Left forelimb (tissue), 1 donor: ENCODE data around the gene RSAD2.

Experiments
- DNase-seq: peaks from one replicate; pipeline ENCODE4 v3.0.0-alpha.2; 2018; ENCODE audit warnings: low spot score

Gene RSAD2

GRCh38 chr2:6906165-6906741 is 28.7 kb downstream of the RSAD2 start:
- no peak for DNase-seq

DNA sequence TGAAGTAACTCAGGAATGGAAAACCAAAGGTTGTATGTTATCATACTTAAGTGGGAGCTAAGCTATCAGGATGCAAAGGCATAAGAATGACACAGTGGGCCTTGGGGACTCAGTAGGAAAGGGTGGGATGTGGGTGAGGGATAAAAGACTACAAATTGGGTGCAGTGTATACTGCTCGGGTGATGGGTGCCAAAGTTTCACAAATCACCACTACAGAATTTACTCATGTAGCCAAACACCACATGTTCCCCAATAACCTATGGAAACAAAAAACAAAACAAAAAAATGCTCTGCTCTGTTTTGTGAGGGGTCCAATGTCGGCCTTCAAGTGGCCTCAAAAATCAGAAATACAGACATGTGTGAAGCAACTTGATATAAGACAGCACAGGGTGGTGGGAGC is 30.7 kb downstream of the RSAD2 start:
- no peak for DNase-seq

DNA sequence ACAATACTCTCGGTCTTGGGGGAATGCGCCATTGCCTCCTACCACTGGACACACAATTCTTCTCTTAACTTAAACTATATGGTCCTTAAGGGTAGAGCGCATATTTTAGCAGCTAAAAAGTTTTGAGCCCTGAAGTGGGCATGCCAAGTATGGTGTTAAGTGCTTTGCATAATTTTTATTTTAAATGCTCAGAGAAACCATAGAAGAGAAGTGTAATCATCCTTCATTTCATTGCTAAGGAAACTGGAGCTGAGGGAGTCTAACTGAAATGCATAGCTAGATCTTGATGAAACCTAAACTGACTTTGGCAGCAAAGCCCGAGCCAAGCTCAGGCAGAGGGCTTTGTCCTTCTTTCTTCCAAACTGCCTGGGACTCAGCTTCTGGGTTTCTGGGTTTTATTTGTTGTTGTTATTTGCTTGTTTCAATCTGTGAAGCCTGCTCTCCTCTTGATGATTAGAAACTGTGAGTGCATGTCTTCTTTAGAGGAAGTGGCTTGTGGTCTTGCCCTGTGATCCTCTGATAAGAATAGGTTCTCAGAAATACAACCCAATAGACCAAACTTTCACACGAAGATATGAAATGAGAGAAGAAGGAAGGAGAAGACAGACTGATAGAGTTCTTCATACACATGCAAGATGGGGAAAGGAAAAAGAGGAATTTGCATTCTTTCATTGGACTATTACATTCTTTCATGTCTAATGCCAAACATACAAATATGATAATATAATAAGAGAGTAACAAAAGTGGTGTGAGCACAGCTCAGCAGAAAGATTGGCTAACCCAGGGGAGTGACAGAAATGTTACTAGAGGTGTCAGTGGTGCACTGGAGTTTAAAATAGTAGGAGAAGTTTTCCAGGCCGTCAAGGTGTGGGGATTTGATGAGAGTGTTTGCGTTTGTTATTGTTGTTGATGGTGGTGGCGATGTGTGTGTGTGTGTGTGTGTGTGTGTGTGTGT is 32.1 kb downstream of the RSAD2 start:
- DNase-seq, result no peak

DNA sequence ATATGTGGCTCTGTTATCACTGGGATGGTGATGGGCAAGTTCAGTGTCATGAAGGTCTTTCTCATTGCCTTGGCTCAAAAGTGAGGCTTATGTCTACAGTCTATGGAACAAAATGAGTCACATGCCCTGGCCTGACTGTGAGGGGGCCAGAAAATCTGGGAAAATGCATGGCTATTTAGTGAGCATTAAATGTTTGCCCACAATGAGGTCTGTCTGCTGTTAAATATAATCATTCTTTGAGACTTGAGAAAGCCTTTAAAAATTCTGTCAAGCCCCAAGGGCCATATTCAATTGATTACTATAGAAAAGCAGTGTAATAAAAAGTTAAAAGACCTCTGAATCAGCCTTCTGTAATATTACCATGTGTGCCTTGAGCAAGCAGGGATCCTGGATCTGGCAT is 34.1 kb downstream of the RSAD2 start:
- no peak for DNase-seq

GRCh38 chr2:6913415-6914157 is 36.0 kb downstream of the RSAD2 start:
- DNase-seq, result no peak

DNA sequence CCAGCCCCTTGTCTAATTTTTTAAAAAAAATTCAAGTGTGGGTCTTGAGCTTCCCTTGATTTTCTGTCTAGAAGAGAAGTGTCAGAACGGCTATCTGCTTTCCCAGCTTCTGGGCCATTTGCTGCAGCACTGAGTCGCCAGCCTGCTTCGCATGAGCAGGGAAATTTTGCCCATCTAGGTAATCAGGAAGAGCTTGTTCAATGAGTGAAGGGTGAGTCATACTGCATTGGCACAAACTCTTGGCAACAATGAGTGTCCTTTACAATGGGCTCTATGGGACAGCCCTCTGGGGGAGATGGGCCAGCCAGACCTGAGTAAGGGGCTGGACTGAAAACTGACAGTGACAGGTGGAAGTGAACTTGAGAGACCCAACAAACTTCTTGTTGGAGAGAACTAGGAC is 37.3 kb downstream of the RSAD2 start:
- no peak for DNase-seq

GRCh38 chr2:6915399-6915798 is 37.8 kb downstream of the RSAD2 start:
- no peak for DNase-seq

DNA sequence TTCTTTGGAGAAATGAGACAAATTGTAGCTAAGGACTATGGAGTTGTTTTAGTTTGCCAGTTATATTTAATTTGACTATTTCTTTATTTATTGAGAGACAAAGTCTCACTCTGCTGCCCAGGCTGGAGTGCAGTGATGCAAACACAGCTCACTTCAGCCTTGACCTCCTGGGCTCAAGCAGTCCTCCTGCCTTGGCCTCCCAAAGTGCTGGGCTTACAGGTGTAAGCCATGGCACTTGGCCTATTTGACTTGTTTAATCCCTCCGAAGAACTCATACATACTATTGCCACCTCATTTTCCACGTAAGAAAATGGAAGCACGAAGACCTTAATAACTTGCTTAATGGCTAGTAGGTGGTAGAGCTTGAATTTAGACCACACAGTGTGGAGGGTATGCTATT is 38.6 kb downstream of the RSAD2 start:
- no peak for DNase-seq

- DNase-seq, result no peak
Observed at GRCh38 chr2:6916736-6917070, 39.1 kb downstream of the RSAD2 start.

GRCh38 chr2:6917071-6917760 is 39.6 kb downstream of the RSAD2 start, which contains the start of gene RNF144A:
Gene RNF144A (plus strand): TSS chr2:6917412. CDS start chr2:6996927, 79,515 bp downstream.
- DNase-seq, result peak; percentile 83

DNA sequence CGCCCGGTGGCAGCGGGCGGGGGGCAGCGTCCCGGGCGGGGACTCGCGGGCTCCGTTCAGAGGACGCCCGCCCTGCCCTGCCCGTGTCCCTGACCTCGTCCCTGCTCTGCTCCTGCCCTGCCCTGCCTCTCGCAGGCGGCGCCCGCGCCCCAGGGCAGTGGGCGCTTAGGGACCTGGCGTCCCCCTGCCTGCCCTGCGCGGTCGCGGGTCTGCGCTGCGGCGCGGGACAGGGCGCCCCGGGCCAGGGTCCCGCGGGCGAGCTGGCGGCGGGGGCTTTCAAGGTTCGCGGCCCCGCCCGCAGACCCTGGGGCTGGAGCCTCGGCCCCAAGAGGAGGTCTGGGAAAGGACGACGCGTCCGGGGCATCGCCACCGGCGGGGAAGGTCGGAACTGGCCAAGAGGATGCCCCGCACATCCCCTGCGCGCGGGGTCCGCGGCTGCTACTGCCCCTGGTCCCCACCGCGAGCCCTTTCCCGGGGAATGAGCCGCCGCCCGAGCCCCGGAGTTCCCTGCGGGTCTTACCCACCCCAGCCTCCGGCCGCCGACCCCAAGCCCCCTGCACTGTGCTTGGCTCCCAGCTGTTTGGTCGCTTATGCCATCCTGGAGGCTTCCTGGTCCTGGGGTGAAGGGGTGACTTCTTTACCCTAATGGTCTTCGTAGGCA is 40.3 kb downstream of the RSAD2 start:
- DNase-seq, result no peak

GRCh38 chr2:6919901-6920742 is 42.5 kb downstream of the RSAD2 start:
- no peak for DNase-seq

DNA sequence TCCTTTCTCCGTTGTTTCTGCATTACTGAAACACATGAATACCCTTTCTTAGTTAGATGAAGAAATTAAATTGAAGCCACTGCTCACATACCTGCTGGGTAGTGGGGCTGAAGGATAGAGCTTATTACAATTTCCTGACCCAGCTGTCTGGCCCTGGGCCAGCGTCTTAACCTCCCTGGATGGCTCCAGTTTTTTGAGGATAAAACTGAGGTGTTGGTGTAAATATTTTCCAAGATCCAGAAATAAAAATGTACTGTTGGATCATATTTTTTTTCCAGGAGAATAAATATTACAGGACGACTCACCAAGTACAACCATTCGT is 43.1 kb downstream of the RSAD2 start:
- no peak for DNase-seq

GRCh38 chr2:6921321-6921922 is 43.8 kb downstream of the RSAD2 start:
- no peak for DNase-seq

- DNase-seq, result no peak
Observed at GRCh38 chr2:6922201-6922656, 44.7 kb downstream of the RSAD2 start.

DNA sequence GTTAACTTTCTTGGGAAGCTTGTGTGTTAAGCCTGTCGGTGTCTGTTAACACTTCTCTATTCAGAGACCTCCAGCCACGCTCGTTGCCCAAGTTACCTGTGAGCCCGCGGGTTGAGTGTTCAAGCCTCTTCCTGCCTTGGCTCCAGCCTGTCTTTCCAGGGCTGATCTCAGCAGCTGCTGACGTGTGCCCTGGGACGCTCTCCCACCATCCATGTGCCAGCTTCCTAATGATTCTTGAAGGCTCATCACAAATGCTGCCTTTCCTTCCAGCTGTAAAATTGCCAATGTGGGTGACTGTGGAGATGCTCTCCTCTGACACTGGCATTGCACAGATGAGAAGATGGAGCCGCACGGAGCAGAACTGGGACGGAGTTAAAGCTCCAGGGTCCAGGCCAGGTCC is 45.7 kb downstream of the RSAD2 start:
- DNase-seq, result no peak

GRCh38 chr2:6924101-6924923 is 46.7 kb downstream of the RSAD2 start:
- no peak for DNase-seq

GRCh38 chr2:6924924-6925409 is 47.4 kb downstream of the RSAD2 start:
- DNase-seq, result no peak

- no peak for DNase-seq
Observed at GRCh38 chr2:6926071-6926732, 48.6 kb downstream of the RSAD2 start.
